HepG2 (cell line): Measurements from ENCODE around the gene RPH3AL. TPM values are rescaled to one million over a fixed set of nuclear protein-coding genes. Genes with fewer than 3 reads are reported as not detected.

Experiments
- ATAC-seq: fragments of 200-7000 bp; cut with Tn5 transposase; 3 replicates; pipeline ENCODE4 v1.9.1; 2020; ENCODE audit warnings: mild to moderate bottlenecking, moderate library complexity
- BruUV-seq: library from RNA; stranded (reverse); fragments of 400-500 nt; replicated peaks from 2 replicates; lab custom pipeline; 2021; lab: Mats Ljungman, UMichigan
- CTCF ChIA-PET: fragments of 300-600 bp; formaldehyde crosslinking; extraction: SDS; loops from one replicate; lab custom pipeline; 2021; ENCODE audit warnings: low total read pairs, inconsistent platforms, low intra/inter-chr PET ratio; lab: Yijun Ruan, JAX
- POLR2A ChIA-PET: fragments of 350-600 bp; sonication (Branson Sonifier 250); formaldehyde crosslinking; loops from one replicate; lab custom pipeline; 2020; ENCODE audit warnings: antibody characterized with exemption, inconsistent platforms; lab: Yijun Ruan, JAX
- DNase-seq: peaks from one replicate; pipeline ENCODE4 v3.0.0-alpha.2; 2015; ENCODE audit warnings: low spot score
- FAIRE-seq: peaks from 3 replicates; lab custom pipeline; 2011; peaks lifted over from hg19 to GRCh38; lab: Jason Lieb, UNC
- H2AFZ ChIP-seq: one replicate; pipeline ENCODE4 v1.6.1; 2011; ENCODE audit warnings: low read length, inconsistent platforms
- H3K27ac ChIP-seq: fragments of 300-600 bp; 3 replicates; pipeline ENCODE4 v1.8.0; 2011; ENCODE audit warnings: mixed run types, mild to moderate bottlenecking, mixed read lengths, low read length, inconsistent platforms; ENCODE audit not compliant: insufficient read depth; ENCODE audit errors: extremely low read length
- H3K27me3 ChIP-seq, 2 experiments: fragments of 200-600 bp in 1 of 2; 2 replicates in 1 of 2; 3 replicates in 1 of 2; pipeline versions ENCODE4 v1.6.0 to v1.8.0; 2011; ENCODE audit warnings: low read length in 2 of 2, mild to moderate bottlenecking in 2 of 2, moderate library complexity in 2 of 2, inconsistent platforms in 1 of 2; ENCODE audit not compliant: insufficient read depth in 2 of 2, control insufficient read depth in 1 of 2
- H3K36me3 ChIP-seq, 2 experiments: fragments of 200-600 bp in 1 of 2; replicated peaks in 1 of 2; 2 replicates in 1 of 2; 3 replicates in 1 of 2; pipeline versions ENCODE4 v1.5.1 to v1.8.0; 2011; ENCODE audit warnings: low read length in 2 of 2, inconsistent platforms in 1 of 2; ENCODE audit not compliant: insufficient read depth in 2 of 2, control insufficient read depth in 1 of 2
- H3K4me1 ChIP-seq: 2 replicates; pipeline ENCODE4 v1.5.1; 2012; ENCODE audit warnings: low read length, inconsistent platforms; ENCODE audit not compliant: insufficient read depth
- H3K4me2 ChIP-seq: 2 replicates; pipeline ENCODE4 v1.6.0; 2011; ENCODE audit warnings: low read depth, low read length, inconsistent platforms
- H3K4me3 ChIP-seq, 3 experiments: fragments of 200-600 bp in 1 of 3; sonication (generic), shearing (Covaris generic) in 1 of 3; replicated peaks in 1 of 3; 2 replicates each; pipeline ENCODE4 v1.5.1; 2011 to 2016; ENCODE audit warnings: low read length in 3 of 3, inconsistent platforms in 2 of 3, low read depth in 2 of 3, mild to moderate bottlenecking in 2 of 3, control low read depth in 1 of 3, mixed read lengths in 1 of 3; ENCODE audit not compliant: insufficient read depth in 1 of 3
- H3K79me2 ChIP-seq: one replicate; pipeline ENCODE4 v1.6.1; 2011; ENCODE audit warnings: low read length, inconsistent platforms; ENCODE audit not compliant: insufficient read depth
- H3K9ac ChIP-seq: 2 replicates; pipeline ENCODE4 v1.6.0; 2011; ENCODE audit warnings: mild to moderate bottlenecking, low read depth, low read length, inconsistent platforms; ENCODE audit not compliant: insufficient read depth
- H3K9me3 ChIP-seq: 2 replicates; pipeline ENCODE4 v1.5.1; 2012; ENCODE audit warnings: mild to moderate bottlenecking, low read length
- H4K20me1 ChIP-seq: 2 replicates; pipeline ENCODE4 v1.6.0; 2011; ENCODE audit warnings: inconsistent platforms, mild to moderate bottlenecking, low read length, moderate library complexity; ENCODE audit not compliant: insufficient read depth
- FOXP1 ChIP-seq, 2 experiments: fragments of 450-650 bp in 1 of 2; IDR thresholded peaks; 2 replicates each; pipeline ENCODE4 v1.6.1; 2017 to 2018; ENCODE audit warnings: antibody characterized with exemption in 1 of 2
- NCOA5 ChIP-seq: sonication (generic); formaldehyde crosslinking; IDR thresholded peaks from 2 replicates; pipeline ENCODE4 v1.4.0; 2020; ENCODE audit warnings: missing genetic modification reagents
- NR2F2 ChIP-seq: IDR thresholded peaks from 2 replicates; pipeline ENCODE4 v1.6.1; 2012; ENCODE audit warnings: low read depth, inconsistent platforms, borderline replicate concordance
- SKI ChIP-seq: fragments of 450-650 bp; IDR thresholded peaks from one replicate; pipeline ENCODE4 v1.6.1; 2018; ENCODE audit warnings: mild to moderate bottlenecking; ENCODE audit not compliant: partially characterized antibody
- SKIL ChIP-seq: sonication (generic); formaldehyde crosslinking; IDR thresholded peaks from 2 replicates; pipeline ENCODE4 v1.8.0; 2022; ENCODE audit warnings: missing genetic modification reagents, mild to moderate bottlenecking, moderate library complexity, borderline replicate concordance
- SP5 ChIP-seq: IDR thresholded peaks from 2 replicates; pipeline ENCODE4 v1.6.1; 2016; ENCODE audit warnings: low read depth, borderline replicate concordance
- TEAD3 ChIP-seq: optimal IDR thresholded peaks from 2 replicates; pipeline ENCODE3; 2016; ENCODE audit warnings: borderline replicate concordance
- ZNF567 ChIP-seq: sonication (generic); formaldehyde crosslinking; IDR thresholded peaks from 2 replicates; pipeline ENCODE4 v1.8.1; 2023; ENCODE audit warnings: mild to moderate bottlenecking, missing genetic modification reagents, borderline replicate concordance
- ZNF605 ChIP-seq: sonication (generic); formaldehyde crosslinking; IDR thresholded peaks from 2 replicates; pipeline ENCODE4 v1.8.0; 2022; ENCODE audit warnings: mild to moderate bottlenecking, missing genetic modification reagents
- ZNF614 ChIP-seq: IDR thresholded peaks from 2 replicates; pipeline ENCODE4 v1.6.1; 2018; ENCODE audit warnings: missing biosample characterization, missing genetic modification reagents, inconsistent platforms, borderline replicate concordance
- WGBS: methylation state at CpG from one replicate; pipeline ENCODE4 v1.1.6; 2017; ENCODE audit warnings: low lambda C conversion rate; 5-methylcytosine and 5-hydroxymethylcytosine counted together
- in situ Hi-C: cut with HindIII; loops from 2 replicates; pipeline ENCODE4 v1.10.0; 2017; ENCODE audit warnings: low pct_unique_long_range_greater_than_20kb; ENCODE audit not compliant: extremely low pct_ligation_motif_present
- intact Hi-C: fragments of 100-400 bp; cut with micrococcal nuclease; formaldehyde crosslinking; loops from one replicate; pipeline ENCODE4 v1.10.0; 2022; ENCODE audit not compliant: unreplicated experiment
- polyA plus RNA-seq, 8 experiments: library from polyadenylated mRNA; depleted of rRNA in 3 of 8; stranded (reverse) in 7 of 8; unstranded in 1 of 8; fragments of >200 nt; fragmentation: Illumina TruSeq in 4 of 8; extraction: Trizol in 4 of 8; gene quantifications; 2 replicates each; pipeline versions ENCODE4 v1.2.1 to v1.2.3, GENCODE V29; 2011 to 2016; ENCODE audit warnings: low read depth in 4 of 8, missing spikeins in 1 of 8, mixed read lengths in 1 of 8; ENCODE audit not compliant: insufficient read depth in 1 of 8
- total RNA-seq, 5 experiments: library from RNA; depleted of rRNA; stranded (reverse); fragments of >200 nt; fragmentation: Illumina TruSeq; extraction: Trizol; gene quantifications; 2 replicates each; pipeline ENCODE4 v1.2.3, GENCODE V29; 2016; ENCODE audit warnings: low read depth in 1 of 5
- TF ChIP-seq, protein P1 (sequence below): sonication (generic); formaldehyde crosslinking; IDR thresholded peaks from 2 replicates; pipeline ENCODE4 v1.4.0; 2020; ENCODE audit warnings: missing genetic modification reagents, borderline replicate concordance

RPH3AL gene
- total and polyA plus RNA-seq, 2 of the 13 experiments (the other 11 are each of a cell fraction or from before 2014, with no cell fraction given) = 7.8 to 16.4 TPM

- intact Hi-C loops = no loop called here
- no peak overlapping the region for H3K9ac ChIP-seq
- no peak overlapping the region for H3K27ac ChIP-seq
- FAIRE-seq (no peak), ATAC-seq (no peak), DNase-seq (no peak)
- no peaks in the 10 kb centered on the region for H3K79me2 ChIP-seq
- H3K4me1 ChIP-seq = no peaks in the 10 kb centered on the region
- H3K4me3 ChIP-seq = no peak overlapping the region
- no TSS peak for BruUV-seq
- TF ChIP-seq ZNF614 (no peak), SKIL (CRISPR knock-in tag) (no peak), NCOA5 (CRISPR knock-in tag) (no peak), ZNF567 (no peak), FOXP1 (IDR thresholded peaks at IDR 0.05) (no peak), FOXP1 (CRISPR knock-in tag; IDR thresholded peaks at IDR 0.05) (no peak), ZNF605 (CRISPR knock-in tag) (no peak), SP5 (no peak), SKI (no peak), NR2F2 (no peak), TEAD3 (CRISPR knock-in tag) (no peak)
- TF ChIP-seq, protein P1, sequence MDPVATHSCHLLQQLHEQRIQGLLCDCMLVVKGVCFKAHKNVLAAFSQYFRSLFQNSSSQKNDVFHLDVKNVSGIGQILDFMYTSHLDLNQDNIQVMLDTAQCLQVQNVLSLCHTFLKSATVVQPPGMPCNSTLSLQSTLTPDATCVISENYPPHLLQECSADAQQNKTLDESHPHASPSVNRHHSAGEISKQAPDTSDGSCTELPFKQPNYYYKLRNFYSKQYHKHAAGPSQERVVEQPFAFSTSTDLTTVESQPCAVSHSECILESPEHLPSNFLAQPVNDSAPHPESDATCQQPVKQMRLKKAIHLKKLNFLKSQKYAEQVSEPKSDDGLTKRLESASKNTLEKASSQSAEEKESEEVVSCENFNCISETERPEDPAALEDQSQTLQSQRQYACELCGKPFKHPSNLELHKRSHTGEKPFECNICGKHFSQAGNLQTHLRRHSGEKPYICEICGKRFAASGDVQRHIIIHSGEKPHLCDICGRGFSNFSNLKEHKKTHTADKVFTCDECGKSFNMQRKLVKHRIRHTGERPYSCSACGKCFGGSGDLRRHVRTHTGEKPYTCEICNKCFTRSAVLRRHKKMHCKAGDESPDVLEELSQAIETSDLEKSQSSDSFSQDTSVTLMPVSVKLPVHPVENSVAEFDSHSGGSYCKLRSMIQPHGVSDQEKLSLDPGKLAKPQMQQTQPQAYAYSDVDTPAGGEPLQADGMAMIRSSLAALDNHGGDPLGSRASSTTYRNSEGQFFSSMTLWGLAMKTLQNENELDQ (CRISPR knock-in tag) = no peak
- peaks cover 6 to 21% of the 10 kb centered on the region in 2 experiments; a peak in 4 of 5 replicates for H3K36me3 ChIP-seq
- ChIA-PET POLR2A (no interaction called here), CTCF (no interaction called here)
- no peaks in the 10 kb centered on the region for H3K9me3 ChIP-seq
- no peak overlapping the region for H3K4me2 ChIP-seq
- in situ Hi-C loops = no loop called here
- H4K20me1 ChIP-seq = no peaks in the 10 kb centered on the region
- no peaks in the 10 kb centered on the region for H3K27me3 ChIP-seq
- H2AFZ ChIP-seq = no peak overlapping the region
- 94% methylated on average over 20 of the region's 22 CpGs for WGBS
These were observed 93.1 kb downstream of the RPH3AL start for GRCh38 chr17:259341-259976.
